DND-41 (cell line): ENCODE measurements around the gene ARHGAP26.
A peak's percentile ranks its signal among the peaks of the same experiment; 100 is the strongest.

Source experiments
- ATAC-seq: fragments of 200-7000 bp; cut with Tn5 transposase; 3 replicates; pipeline ENCODE4 v1.9.1; 2021; ENCODE audit warnings: low read depth; ENCODE audit not compliant: insufficient read depth
- DNase-seq: peaks from one replicate; pipeline ENCODE4 v3.0.0-alpha.2; 2020
- H2AFZ ChIP-seq: 2 replicates; pipeline ENCODE4 v1.6.0; 2012; ENCODE audit warnings: low read depth, low read length
- H3K27ac ChIP-seq: 2 replicates; pipeline ENCODE4 v1.5.1; 2012; ENCODE audit warnings: low read length, inconsistent platforms
- H3K27me3 ChIP-seq: fragments of 200-600 bp; sonication (generic); 2 replicates; pipeline ENCODE4 v1.6.0; 2012; ENCODE audit warnings: low read length, mild to moderate bottlenecking, inconsistent platforms; ENCODE audit not compliant: insufficient read depth, poor library complexity
- H3K36me3 ChIP-seq: 2 replicates; pipeline ENCODE4 v1.5.1; 2012; ENCODE audit warnings: low read length, inconsistent platforms; ENCODE audit not compliant: insufficient read depth
- H3K4me1 ChIP-seq: 2 replicates; pipeline ENCODE4 v1.5.1; 2012; ENCODE audit warnings: mild to moderate bottlenecking, low read length; ENCODE audit not compliant: insufficient read depth
- H3K4me2 ChIP-seq: 2 replicates; pipeline ENCODE4 v1.6.0; 2012; ENCODE audit warnings: mild to moderate bottlenecking, moderate library complexity, low read length, inconsistent platforms; ENCODE audit not compliant: insufficient read depth
- H3K4me3 ChIP-seq, 2 experiments: fragments of 200-600 bp in 1 of 2; shearing (Covaris generic) in 1 of 2; 2 replicates each; pipeline ENCODE4 v1.5.1; 2012 to 2016; ENCODE audit warnings: inconsistent platforms in 2 of 2, low read length in 2 of 2, mild to moderate bottlenecking in 2 of 2, low read depth in 1 of 2, moderate library complexity in 1 of 2
- H3K79me2 ChIP-seq: 2 replicates; pipeline ENCODE4 v1.6.0; 2012; ENCODE audit warnings: low read length, inconsistent platforms; ENCODE audit not compliant: insufficient read depth
- H3K9ac ChIP-seq: 2 replicates; pipeline ENCODE4 v1.6.0; 2012; ENCODE audit warnings: low read depth, mild to moderate bottlenecking, inconsistent platforms, low read length, moderate library complexity
- H3K9me3 ChIP-seq: 2 replicates; pipeline ENCODE4 v1.5.1; 2012; ENCODE audit warnings: low read length, moderate library complexity, mild to moderate bottlenecking, inconsistent platforms; ENCODE audit not compliant: insufficient read depth, severe bottlenecking
- H4K20me1 ChIP-seq: 2 replicates; pipeline ENCODE4 v1.6.0; 2012; ENCODE audit warnings: low read length; ENCODE audit not compliant: insufficient read depth
- EZH2 ChIP-seq: IDR thresholded peaks from 3 replicates; pipeline ENCODE4 v1.6.1; 2012; ENCODE audit warnings: borderline replicate concordance, low read depth, mild to moderate bottlenecking, moderate library complexity, low read length, inconsistent platforms; ENCODE audit not compliant: severe bottlenecking
- TF ChIP-seq, protein P1 (sequence below): IDR thresholded peaks from 2 replicates; pipeline ENCODE4 v1.5.1; 2012; ENCODE audit warnings: borderline replicate concordance, low read length, moderate library complexity, mild to moderate bottlenecking; ENCODE audit not compliant: poor library complexity, severe bottlenecking; ENCODE audit errors: extremely low read depth

ARHGAP26 gene

DNA sequence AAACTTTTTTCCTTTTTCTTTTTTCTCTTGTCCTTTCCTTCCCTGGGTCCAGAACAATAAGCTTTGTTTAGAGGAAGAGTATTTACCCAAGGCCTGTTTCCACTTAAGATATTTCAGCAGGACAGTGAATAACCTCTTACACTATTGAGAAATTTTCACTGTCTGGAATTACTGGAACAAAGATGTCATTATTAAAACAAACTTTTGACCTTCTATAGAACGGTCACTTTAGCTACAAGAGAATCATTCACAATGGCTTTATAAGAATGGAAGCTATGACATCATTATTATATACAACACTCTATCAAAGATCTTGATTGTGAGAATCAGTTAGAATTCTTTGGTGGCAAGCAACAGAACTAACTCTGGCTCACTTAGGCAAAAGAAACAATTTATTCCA is 22.0 kb upstream of the ARHGAP26 start:
- H2AFZ ChIP-seq = no peak overlapping the region
- DNase-seq (no peak), ATAC-seq (no peak)
- no peaks in the 10 kb centered on the region for H3K4me1 ChIP-seq
- H3K9me3 ChIP-seq = no peaks in the 10 kb centered on the region
- no peak overlapping the region for H3K9ac ChIP-seq
- no peak overlapping the region for H3K4me2 ChIP-seq
- no peaks in the 10 kb centered on the region for H3K27me3 ChIP-seq
- H3K4me3 ChIP-seq = no peak overlapping the region
- H4K20me1 ChIP-seq = no peaks in the 10 kb centered on the region
- TF ChIP-seq EZH2 = no peak
- TF ChIP-seq, protein P1, sequence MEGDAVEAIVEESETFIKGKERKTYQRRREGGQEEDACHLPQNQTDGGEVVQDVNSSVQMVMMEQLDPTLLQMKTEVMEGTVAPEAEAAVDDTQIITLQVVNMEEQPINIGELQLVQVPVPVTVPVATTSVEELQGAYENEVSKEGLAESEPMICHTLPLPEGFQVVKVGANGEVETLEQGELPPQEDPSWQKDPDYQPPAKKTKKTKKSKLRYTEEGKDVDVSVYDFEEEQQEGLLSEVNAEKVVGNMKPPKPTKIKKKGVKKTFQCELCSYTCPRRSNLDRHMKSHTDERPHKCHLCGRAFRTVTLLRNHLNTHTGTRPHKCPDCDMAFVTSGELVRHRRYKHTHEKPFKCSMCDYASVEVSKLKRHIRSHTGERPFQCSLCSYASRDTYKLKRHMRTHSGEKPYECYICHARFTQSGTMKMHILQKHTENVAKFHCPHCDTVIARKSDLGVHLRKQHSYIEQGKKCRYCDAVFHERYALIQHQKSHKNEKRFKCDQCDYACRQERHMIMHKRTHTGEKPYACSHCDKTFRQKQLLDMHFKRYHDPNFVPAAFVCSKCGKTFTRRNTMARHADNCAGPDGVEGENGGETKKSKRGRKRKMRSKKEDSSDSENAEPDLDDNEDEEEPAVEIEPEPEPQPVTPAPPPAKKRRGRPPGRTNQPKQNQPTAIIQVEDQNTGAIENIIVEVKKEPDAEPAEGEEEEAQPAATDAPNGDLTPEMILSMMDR = no peak
- no peak overlapping the region for H3K27ac ChIP-seq
- H3K79me2 ChIP-seq = no peaks in the 10 kb centered on the region
- no peaks in the 10 kb centered on the region for H3K36me3 ChIP-seq

DNA sequence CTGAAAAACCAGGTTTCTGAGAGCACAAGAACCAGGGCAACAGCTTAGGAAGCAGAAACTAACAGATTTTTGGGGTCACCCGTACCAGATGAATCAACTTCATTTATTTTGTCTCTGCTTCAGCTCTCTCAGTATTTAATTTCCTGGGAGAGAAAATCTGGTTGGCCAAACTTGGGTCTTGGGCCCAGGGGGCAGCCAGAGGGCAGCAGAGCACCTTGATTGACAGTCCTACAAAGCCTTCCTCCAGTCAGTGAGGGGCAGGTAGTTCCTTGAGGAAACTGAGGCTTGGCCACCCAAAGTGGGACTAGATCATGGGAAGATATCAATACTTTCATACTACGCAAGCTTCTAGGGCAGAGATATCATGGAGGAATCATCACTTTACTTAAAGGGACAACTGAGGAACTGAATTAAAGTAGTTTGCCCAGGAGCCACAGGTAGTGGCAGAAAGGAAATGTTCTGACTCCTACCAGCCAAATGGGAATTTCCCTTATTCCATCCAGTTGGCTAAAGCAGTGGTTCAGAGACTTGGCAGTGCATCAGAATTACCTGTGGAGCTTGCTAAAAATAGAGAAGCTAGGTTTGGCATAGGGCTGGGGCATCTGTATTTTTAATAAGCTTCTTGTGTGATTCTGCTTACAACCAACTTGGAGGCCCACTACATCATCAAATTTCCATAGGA is 21.5 kb upstream of the ARHGAP26 start:
- Histone ChIP-seq H3K27me3 (no peaks in the 10 kb centered on the region), H3K9me3 (no peaks in the 10 kb centered on the region), H4K20me1 (no peaks in the 10 kb centered on the region), H3K4me1 (no peaks in the 10 kb centered on the region), H3K79me2 (no peaks in the 10 kb centered on the region), H3K4me3 (no peak overlapping the region), H3K36me3 (no peaks in the 10 kb centered on the region), H3K4me2 (no peak overlapping the region), H3K9ac (no peak overlapping the region), H3K27ac (no peak overlapping the region), H2AFZ (no peak overlapping the region)
- TF ChIP-seq EZH2 = no peak
- TF ChIP-seq, protein P1 = peak; percentile 64
- peak; percentile 62; the same call in 1 of the 3 replicates for ATAC-seq
- DNase-seq = peak; percentile 45

GRCh38 chr5:142749321-142749720 is 20.9 kb upstream of the ARHGAP26 start:
- ATAC-seq (no peak), DNase-seq (no peak)
- Histone ChIP-seq H4K20me1 (no peaks in the 10 kb centered on the region), H3K79me2 (no peaks in the 10 kb centered on the region), H3K27me3 (no peaks in the 10 kb centered on the region), H3K36me3 (no peaks in the 10 kb centered on the region), H3K9me3 (no peaks in the 10 kb centered on the region), H3K4me1 (no peaks in the 10 kb centered on the region), H3K4me3 (no peak overlapping the region), H3K27ac (no peak overlapping the region), H3K9ac (no peak overlapping the region), H3K4me2 (no peak overlapping the region), H2AFZ (no peak overlapping the region)
- TF ChIP-seq EZH2 = no peak
- TF ChIP-seq, protein P1 = no peak
